Skeletal muscle cell (primary cell): ENCODE measurements around the gene OTULINL.
A peak's percentile ranks its signal among the peaks of the same experiment; 100 is the strongest.
"Not testable (repeated sequence)": the region's sequence is repeated elsewhere in the genome, so short reads cannot be mapped to it uniquely, and the experiment has no call there.

Experiments used
- DNase-seq: peaks from one replicate; pipeline ENCODE4 v3.0.0-alpha.2; 2010; ENCODE audit warnings: low read depth
- H3K4me3 ChIP-seq: 2 replicates; pipeline ENCODE4 v1.5.1; 2011; ENCODE audit warnings: low read depth, mild to moderate bottlenecking, control low read depth, low read length, moderate library complexity

OTULINL gene

GRCh38 chr5:14581106-14581890 lies at the start of gene OTULINL:
OTULINL (plus strand) TSS chr5:14581792; CDS start chr5:14581895, 103 bp downstream.
- H3K4me3 ChIP-seq: peak within 1 kb of the TSS; percentile 46
- peak; percentile 16 for DNase-seq

GRCh38 chr5:14532180-14532579 lies 49.4 kb upstream of the OTULINL start:
- no peak for DNase-seq
- H3K4me3 ChIP-seq: no peak overlapping the region

GRCh38 chr5:14534773-14535172 lies 46.8 kb upstream of the OTULINL start:
- no peak for DNase-seq
- no peak overlapping the region for H3K4me3 ChIP-seq

DNA sequence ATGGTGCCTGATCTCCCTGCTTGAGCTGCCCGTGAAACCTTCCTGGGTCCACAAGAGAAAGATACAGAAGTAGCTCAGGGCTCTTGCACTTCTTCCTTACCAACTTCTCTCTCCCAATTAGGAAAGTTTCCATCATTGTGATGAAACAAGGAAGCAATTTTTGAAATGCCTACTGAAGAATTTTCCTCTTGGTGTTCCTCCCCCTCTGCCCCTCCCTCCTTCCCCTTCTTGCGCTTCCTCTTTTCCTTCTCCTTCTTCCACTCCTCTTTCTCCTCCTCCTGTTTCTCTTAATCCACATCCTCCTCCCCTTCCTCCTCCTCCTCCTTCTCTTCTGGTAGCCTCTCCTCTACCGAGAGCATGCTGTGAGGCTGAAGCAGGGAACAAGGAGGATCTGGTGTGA lies 36.3 kb upstream of the OTULINL start:
- no peak for DNase-seq
- H3K4me3 ChIP-seq: no peak overlapping the region

- no peak overlapping the region for H3K4me3 ChIP-seq
- no peak for DNase-seq
Measured at GRCh38 chr5:14545862-14546261, 35.7 kb upstream of the OTULINL start.

DNA sequence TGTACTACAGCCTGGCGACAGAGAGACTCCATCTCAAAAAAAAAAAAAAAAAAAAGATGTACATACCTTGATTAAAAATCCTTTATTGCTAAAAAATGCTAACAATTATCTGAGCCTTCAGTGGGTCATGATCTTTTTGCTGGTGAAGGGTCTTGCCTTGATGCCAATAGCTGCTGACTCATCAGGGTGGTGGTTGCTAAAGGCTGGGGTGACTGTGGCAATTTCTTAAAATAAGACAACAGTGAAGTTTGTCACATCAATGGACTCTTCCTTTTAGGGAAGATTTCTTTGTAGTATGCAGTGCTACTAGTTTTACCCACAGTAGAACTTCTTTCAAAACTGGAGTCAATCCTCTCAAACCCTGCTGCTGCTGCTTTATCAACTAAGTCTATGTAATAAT lies 33.9 kb upstream of the OTULINL start:
- DNase-seq: no peak

DNA sequence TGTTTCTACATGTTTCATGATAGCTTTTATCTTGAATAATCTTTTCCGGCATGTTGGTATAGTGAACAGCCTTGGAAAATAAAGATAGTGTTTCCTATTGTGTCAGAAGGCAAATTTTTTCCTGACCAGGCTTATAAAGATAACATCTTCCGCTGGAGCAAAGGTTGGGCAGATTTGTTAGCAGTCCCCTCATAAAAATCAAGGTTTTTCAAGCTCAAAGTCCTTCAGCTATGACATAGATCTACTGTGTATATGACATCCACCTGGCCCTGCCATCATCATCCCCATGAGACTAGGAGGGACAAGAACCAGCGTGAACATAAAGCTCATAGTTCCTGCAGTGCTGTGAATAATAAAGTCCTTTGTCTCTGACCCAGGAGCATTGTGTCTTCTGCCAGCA lies 30.4 kb upstream of the OTULINL start:
- DNase-seq: no peak
- H3K4me3 ChIP-seq: no peak overlapping the region

More for the DNA sequence above, 33.9 kb upstream of the OTULINL start:
- H3K4me3 ChIP-seq: no peak overlapping the region

DNA sequence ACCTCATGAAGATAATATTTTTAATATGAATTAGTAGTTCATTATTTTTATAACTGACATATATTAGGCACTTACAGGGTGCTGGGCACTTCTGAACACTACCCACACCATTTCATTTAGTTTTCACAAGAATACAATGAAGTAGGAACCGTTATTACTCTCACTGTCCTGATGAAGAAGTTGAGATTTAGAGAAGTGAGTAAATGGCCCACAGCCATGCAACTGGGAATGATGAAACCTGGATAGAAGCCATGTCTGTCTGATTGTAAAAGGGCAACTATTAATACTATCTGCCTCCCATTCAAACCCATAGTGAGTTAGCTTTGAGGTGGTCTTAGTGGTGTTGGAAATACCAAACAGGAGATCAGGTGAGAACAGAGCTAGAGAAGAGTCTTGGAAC lies 29.6 kb upstream of the OTULINL start:
- H3K4me3 ChIP-seq: no peak overlapping the region
- no peak for DNase-seq

DNA sequence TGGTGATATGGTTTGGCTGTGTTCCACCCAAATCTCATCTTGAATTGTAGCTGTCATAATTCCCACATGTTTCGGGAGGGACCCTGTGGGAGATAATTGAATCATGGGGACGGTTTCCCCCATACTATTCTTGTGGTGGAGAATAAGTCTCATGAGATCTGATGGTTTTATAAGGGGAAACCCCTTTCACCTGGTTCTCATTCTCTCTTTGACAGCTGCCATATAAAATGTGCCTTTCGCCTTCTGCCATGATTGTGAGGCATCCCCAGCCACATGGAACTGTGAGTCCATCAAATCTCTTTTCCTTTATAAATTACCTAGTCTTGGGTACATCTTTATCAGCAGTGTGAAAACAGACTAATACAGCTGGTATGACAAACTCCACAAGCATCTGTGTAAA lies 27.3 kb upstream of the OTULINL start:
- not testable (repeated sequence) for H3K4me3 ChIP-seq, DNase-seq

DNA sequence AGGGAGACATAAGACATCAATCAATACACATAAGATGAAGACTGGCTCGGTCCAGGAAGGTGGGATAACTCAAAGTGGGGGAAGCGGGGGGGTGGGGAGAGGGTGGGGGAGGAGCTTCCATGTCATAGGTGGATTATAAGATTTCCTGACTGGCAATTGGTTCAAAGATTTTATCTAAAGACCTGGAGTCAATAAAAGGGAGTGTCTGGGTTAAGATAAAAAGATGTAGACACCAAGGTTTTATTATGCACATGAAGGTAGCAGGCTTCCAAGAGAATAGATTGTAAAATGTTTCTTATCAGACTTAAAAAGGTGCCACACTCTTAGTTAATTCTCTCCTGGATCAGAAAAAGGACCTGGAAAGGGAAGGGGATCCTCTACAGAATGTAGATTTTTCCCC lies 25.6 kb upstream of the OTULINL start:
- no peak overlapping the region for H3K4me3 ChIP-seq
- DNase-seq: no peak

DNA sequence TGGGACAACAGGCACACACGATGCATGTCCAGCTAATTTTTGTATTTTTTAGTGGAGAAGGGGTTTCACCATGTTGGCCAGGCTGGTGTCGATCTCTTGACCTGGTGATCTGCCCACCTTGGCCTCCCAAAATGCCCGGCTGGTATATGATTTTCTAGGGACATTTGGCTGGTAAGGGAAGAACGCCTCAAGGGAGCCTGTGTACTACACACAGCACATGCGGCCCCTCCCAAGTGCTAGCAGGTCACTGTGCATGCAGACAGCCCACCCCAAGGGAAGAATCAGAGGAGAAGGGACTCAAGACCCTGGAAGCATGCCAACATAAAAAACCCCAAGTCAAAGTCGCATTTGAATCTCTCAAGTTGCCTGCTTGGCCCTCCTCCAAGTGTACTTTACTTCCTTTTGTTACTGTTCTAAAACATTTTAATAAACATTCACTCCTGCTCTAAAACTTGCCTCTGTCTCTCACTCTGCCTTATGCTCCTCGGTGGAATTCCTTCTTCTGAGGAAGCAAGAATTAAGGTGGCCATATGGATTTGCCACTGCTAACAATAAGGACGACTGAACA lies 24.3 kb upstream of the OTULINL start:
- H3K4me3 ChIP-seq: no peak overlapping the region
- DNase-seq: no peak

DNA sequence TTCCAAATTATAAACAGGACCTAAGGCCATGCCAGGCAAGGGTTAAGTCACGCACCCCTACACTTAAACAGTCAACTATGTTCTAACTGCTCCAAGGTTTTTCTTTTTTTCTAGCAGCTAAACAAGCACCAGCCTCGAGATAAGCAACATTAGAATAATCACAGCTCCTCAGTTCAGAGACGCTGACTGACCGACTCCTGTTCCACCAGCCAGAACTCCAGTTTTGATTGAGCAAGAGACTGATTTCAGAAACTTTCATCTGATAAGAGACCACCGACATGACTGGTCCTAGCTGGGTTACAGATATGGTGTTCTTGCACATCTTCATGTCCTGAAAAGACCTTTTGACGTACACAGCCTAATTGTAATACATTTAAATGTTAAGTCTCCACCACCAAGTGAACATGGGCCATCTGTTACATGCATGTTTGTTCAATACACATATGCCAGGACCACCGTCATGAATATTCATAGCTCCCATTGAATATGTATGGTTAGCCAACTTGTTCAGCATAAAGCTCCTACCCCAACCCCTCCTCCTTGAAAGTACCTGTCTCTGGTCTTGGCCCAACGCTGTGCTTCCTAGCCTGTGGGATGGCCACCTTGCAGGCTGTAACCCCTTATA lies 23.7 kb upstream of the OTULINL start:
- DNase-seq: no peak
- H3K4me3 ChIP-seq: no peak overlapping the region

- no peak overlapping the region for H3K4me3 ChIP-seq
- no peak for DNase-seq
Measured at GRCh38 chr5:14560091-14560595, 21.4 kb upstream of the OTULINL start.

GRCh38 chr5:14561741-14562140 lies 19.9 kb upstream of the OTULINL start:
- no peak for DNase-seq
- H3K4me3 ChIP-seq: no peak overlapping the region

GRCh38 chr5:14568333-14568732 lies 13.3 kb upstream of the OTULINL start:
- H3K4me3 ChIP-seq: no peak overlapping the region
- no peak for DNase-seq

DNA sequence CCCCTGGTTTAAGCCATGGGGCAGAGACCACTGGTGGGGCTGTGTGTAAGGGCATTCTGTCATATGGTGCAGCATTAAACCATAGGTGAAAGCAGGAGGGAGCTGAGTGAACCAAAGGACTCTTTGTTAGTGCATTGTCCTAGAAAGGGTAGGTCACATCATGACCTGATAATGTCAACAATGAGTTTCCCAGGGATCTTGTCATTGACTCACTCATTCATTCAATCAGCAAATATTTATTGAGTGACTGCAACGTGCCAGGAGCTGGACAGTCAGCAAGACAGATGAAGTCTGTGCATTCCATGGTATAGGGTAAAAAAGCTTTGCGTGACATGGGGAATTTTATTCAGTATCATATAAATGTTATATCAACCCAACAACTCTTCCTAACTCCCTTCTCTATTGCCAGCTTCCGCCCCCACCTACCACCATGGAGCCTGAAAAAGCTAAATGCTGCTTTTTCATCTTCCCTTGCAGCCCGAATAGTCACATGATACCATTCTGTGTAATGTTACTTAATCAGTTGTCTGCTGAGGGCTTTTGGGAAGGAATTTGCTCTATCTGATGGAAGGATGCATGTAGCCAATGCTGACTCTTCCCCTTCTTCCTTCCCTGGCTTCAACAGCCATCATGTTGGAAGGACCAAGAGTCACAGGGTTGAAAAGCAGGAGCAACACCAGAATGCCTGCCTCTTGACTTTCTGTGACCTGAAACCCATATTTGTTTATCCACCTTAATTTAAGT lies 11.5 kb upstream of the OTULINL start:
- DNase-seq: no peak
- no peak overlapping the region for H3K4me3 ChIP-seq

DNA sequence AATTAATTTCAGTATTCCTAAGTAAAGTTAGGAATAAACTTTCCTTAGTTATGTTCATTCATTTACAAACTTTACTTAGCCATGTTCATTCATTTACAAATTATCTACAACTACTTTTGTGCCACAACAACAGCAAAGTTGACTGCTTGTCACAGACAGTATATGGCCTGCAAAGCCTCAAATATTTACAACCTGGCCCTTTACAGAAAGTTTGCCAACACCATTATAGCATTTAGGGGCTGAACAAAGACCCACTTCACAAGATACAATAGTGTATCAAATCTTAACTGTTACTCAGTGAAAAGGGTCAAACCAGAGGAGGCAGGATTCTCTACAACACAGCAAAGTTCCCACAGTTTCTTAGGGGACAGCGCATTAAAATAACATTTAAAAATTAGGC lies 9.7 kb upstream of the OTULINL start:
- no peak for DNase-seq
- no peak overlapping the region for H3K4me3 ChIP-seq

DNA sequence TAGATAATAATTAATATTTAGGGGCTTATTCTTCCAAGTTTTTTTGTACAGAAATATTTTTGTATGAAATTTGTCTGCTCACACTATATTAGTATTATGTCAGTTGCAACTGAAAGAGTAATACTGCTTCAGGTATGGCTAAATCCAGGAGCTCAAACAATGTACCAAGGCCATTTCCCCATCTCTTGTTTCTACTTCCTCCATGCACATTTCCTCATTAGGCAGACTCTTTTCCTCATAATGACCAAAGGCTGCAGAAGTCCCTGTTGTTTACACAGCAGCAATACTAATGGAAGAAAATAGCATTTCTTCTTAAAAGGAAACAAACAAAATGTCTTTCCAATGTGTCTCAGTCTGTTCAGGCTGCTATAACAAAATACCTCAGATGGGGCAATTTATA lies 9.2 kb upstream of the OTULINL start:
- DNase-seq: no peak
- no peak overlapping the region for H3K4me3 ChIP-seq

DNA sequence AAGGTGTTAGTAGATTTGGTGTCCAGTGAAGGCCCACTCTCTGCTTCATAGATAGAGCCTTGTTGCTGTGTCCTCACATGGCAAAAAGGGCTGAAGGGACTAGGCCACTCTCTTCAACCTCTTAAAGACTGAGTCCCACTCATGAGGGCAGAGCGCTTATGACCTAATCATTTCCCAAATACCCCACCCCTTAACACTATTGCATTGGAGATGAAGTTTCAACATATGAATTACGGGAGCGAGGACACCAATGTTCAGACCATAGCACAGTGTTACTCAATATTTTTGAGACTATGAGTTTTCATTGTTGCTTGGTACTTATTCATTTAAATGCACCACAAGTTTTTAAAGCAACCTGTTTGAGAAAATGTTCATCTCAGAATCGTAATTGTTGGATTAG lies 8.8 kb upstream of the OTULINL start:
- H3K4me3 ChIP-seq: no peak overlapping the region
- no peak for DNase-seq

- DNase-seq: no peak
- H3K4me3 ChIP-seq: no peak overlapping the region
Measured at GRCh38 chr5:14574096-14574495, 7.5 kb upstream of the OTULINL start.
